ENCODE data around the gene SORCS2.

DNA sequence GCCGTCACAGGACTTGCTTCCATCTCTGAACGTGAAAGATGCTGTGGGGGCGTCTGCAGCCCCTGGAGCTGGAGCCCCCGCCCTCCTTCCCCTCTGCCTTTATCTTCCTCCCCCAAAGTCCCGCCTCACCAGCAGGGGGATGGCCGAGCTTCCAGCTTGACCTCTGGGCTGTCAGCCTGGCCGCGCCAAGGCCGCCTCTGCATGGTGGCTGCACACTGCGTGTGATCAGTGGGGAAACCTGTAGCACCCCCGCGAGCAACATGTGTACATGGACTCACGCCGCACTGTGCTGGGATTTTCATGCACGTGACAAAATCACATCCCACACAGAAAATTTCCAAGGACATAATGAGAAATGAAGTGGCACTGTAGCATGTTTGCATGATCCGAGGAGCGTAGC, 268.9 kb downstream of the SORCS2 start:
- TF ChIP-seq CTCF (IDR thresholded peaks at IDR 0.05) (no peak), POLR2A (IDR thresholded peaks at IDR 0.05) (no peak)
